Endothelial cell of umbilical vein (primary cell): ENCODE data around the gene MCTP1. TPM values are rescaled to one million over a fixed set of nuclear protein-coding genes. Genes with fewer than 3 reads are reported as not detected.

ENCODE experiments used
- BruUV-seq: library from RNA; stranded (reverse); fragments of 400-500 nt; replicated peaks from 2 replicates; lab custom pipeline; 2021; lab: Mats Ljungman, UMichigan
- CTCF ChIA-PET: fragments of 300-600, 350-600 bp; sonication (Branson Sonifier 250); formaldehyde crosslinking; loops from one replicate; lab custom pipeline; 2021; ENCODE audit warnings: antibody characterized with exemption, inconsistent platforms; lab: Charles Lee
- POLR2A ChIA-PET: fragments of 300-600, 350-600 bp; sonication (Branson Sonifier 250); formaldehyde crosslinking; loops from one replicate; lab custom pipeline; 2021; ENCODE audit warnings: antibody characterized with exemption, inconsistent platforms; lab: Charles Lee
- DNase-seq: peaks from one replicate; pipeline ENCODE4 v3.0.0-alpha.2; 2011; ENCODE audit warnings: low read depth, low spot score
- FAIRE-seq: peaks from 2 replicates; lab custom pipeline; 2011; peaks lifted over from hg19 to GRCh38; lab: Jason Lieb, UNC
- H2AFZ ChIP-seq: 2 replicates; pipeline ENCODE4 v1.6.0; 2012; ENCODE audit warnings: low read depth, low read length, control low read depth, inconsistent platforms
- H3K27ac ChIP-seq: 2 replicates; pipeline ENCODE4 v1.5.1; 2011; ENCODE audit warnings: low read depth, mild to moderate bottlenecking, control low read depth, low read length, moderate library complexity; ENCODE audit not compliant: insufficient read depth
- H3K27me3 ChIP-seq, 2 experiments: 2 replicates each; pipeline versions ENCODE4 v1.6.0 to v1.6.1; 2011; ENCODE audit warnings: low read length in 2 of 2, mixed read lengths in 1 of 2; ENCODE audit not compliant: control insufficient read depth in 2 of 2, insufficient read depth in 2 of 2
- H3K36me3 ChIP-seq, 2 experiments: 2 replicates in 1 of 2; 3 replicates in 1 of 2; pipeline ENCODE4 v1.5.1; 2011; ENCODE audit warnings: low read length in 2 of 2, mild to moderate bottlenecking in 1 of 2, moderate library complexity in 1 of 2; ENCODE audit not compliant: control insufficient read depth in 2 of 2, insufficient read depth in 2 of 2; ENCODE audit errors: extremely low read depth in 1 of 2
- H3K4me1 ChIP-seq: 3 replicates; pipeline ENCODE4 v1.5.1; 2011; ENCODE audit warnings: mild to moderate bottlenecking, low read length; ENCODE audit not compliant: control insufficient read depth, insufficient read depth; ENCODE audit errors: extremely low read depth
- H3K4me2 ChIP-seq: 2 replicates; pipeline ENCODE4 v1.6.1; 2011; ENCODE audit warnings: low read length, control low read depth, mixed read lengths; ENCODE audit not compliant: insufficient read depth
- H3K4me3 ChIP-seq, 3 experiments: fragments of 200-600 bp in 1 of 3; sonication (generic), shearing (Covaris generic) in 1 of 3; replicated peaks in 1 of 3; 2 replicates each; pipeline ENCODE4 v1.5.1; 2011 to 2016; ENCODE audit warnings: control low read depth in 3 of 3, low read length in 3 of 3, mild to moderate bottlenecking in 2 of 3, inconsistent platforms in 1 of 3, low read depth in 1 of 3, moderate library complexity in 1 of 3; ENCODE audit not compliant: insufficient read depth in 1 of 3
- H3K79me2 ChIP-seq: 2 replicates; pipeline ENCODE4 v1.6.0; 2012; ENCODE audit warnings: low read length, inconsistent platforms; ENCODE audit not compliant: control insufficient read depth, insufficient read depth
- H3K9ac ChIP-seq: replicated peaks from 2 replicates; pipeline ENCODE3; 2011; ENCODE audit warnings: low read length, control low read depth; ENCODE audit not compliant: insufficient read depth; ENCODE audit errors: extremely low read depth
- H3K9me1 ChIP-seq: replicated peaks from 3 replicates; pipeline ENCODE4 v1.6.0; 2011; ENCODE audit warnings: mild to moderate bottlenecking, low read length; ENCODE audit not compliant: control insufficient read depth, insufficient read depth; ENCODE audit errors: extremely low read depth
- H3K9me3 ChIP-seq: replicated peaks from 2 replicates; pipeline ENCODE4 v1.5.1; 2012; ENCODE audit warnings: low read length, inconsistent platforms; ENCODE audit not compliant: control insufficient read depth, insufficient read depth
- H4K20me1 ChIP-seq: replicated peaks from 2 replicates; pipeline ENCODE3; 2011; ENCODE audit warnings: mild to moderate bottlenecking, low read length; ENCODE audit not compliant: control insufficient read depth, insufficient read depth; ENCODE audit errors: extremely low read depth
- EZH2 ChIP-seq: IDR thresholded peaks from 2 replicates; pipeline ENCODE4 v1.6.1; 2012; ENCODE audit warnings: borderline replicate concordance, low read depth, mild to moderate bottlenecking, moderate library complexity, low read length, inconsistent platforms; ENCODE audit not compliant: severe bottlenecking
- FOS ChIP-seq: IDR thresholded peaks from 2 replicates; pipeline ENCODE4 v1.6.1; 2011; ENCODE audit warnings: mild to moderate bottlenecking, low read length, moderate library complexity, borderline replicate concordance; ENCODE audit not compliant: insufficient read depth
- GATA2 ChIP-seq: IDR thresholded peaks from 2 replicates; pipeline ENCODE4 v1.7.0; 2011; ENCODE audit warnings: low read depth, mild to moderate bottlenecking, moderate library complexity, mixed read lengths, low read length; ENCODE audit not compliant: insufficient read length, insufficient read depth
- JUN ChIP-seq: IDR thresholded peaks from 2 replicates; pipeline ENCODE4 v1.6.1; 2011; ENCODE audit warnings: borderline replicate concordance, low read depth; ENCODE audit not compliant: insufficient read length, insufficient read depth
- MYC ChIP-seq: IDR thresholded peaks from one replicate; pipeline ENCODE4 v1.6.1; 2011; ENCODE audit warnings: mild to moderate bottlenecking, low read depth, low read length
- POLR2A ChIP-seq: IDR thresholded peaks from 2 replicates; pipeline ENCODE4 v1.6.1; 2012; ENCODE audit warnings: low read depth, mild to moderate bottlenecking, control low read depth, low read length
- POLR2AphosphoS5 ChIP-seq: IDR thresholded peaks from 2 replicates; pipeline ENCODE4 v1.6.1; 2012; ENCODE audit warnings: low read depth, mild to moderate bottlenecking, control low read depth, low read length, moderate library complexity; ENCODE audit not compliant: insufficient read depth
- dilution Hi-C: fragments of 300-500 bp; cut with MboI; formaldehyde crosslinking; loops from one replicate; pipeline ENCODE4 v1.15.0; 2019; ENCODE audit warnings: low sequenced_read_pairs; ENCODE audit not compliant: extremely low pct_ligation_motif_present
- intact Hi-C: fragments of 100-400 bp; cut with micrococcal nuclease; formaldehyde crosslinking; loops from one replicate; pipeline ENCODE4 v1.10.0; 2022
- polyA plus RNA-seq, 4 experiments: library from polyadenylated mRNA; depleted of rRNA in 3 of 4; stranded (reverse) in 3 of 4; unstranded in 1 of 4; fragments of >200 nt; gene quantifications; 2 replicates each; pipeline versions ENCODE4 v1.2.1 to v1.2.3, GENCODE V29; 2011 to 2012; ENCODE audit warnings: missing spikeins in 1 of 4
- total RNA-seq: library from RNA; stranded (reverse); gene quantifications from 2 replicates; pipeline ENCODE4 v1.2.3, GENCODE V29; 2021
- TF ChIP-seq, protein P1 (sequence below): IDR thresholded peaks from 2 replicates; pipeline ENCODE4 v1.6.1; 2011; ENCODE audit not compliant: insufficient read depth, insufficient read length
- TF ChIP-seq, protein P2 (sequence below), 2 donors: IDR thresholded peaks; 1 replicate in 1 of 2; 2 replicates in 1 of 2; pipeline ENCODE4 v1.5.1; 2011; ENCODE audit warnings: low read length in 2 of 2, mild to moderate bottlenecking in 2 of 2, moderate library complexity in 2 of 2, control low read depth in 1 of 2, inconsistent platforms in 1 of 2, low read depth in 1 of 2; ENCODE audit not compliant: insufficient read depth in 1 of 2; ENCODE audit errors: extremely low read depth in 1 of 2

The MCTP1 gene
- total and polyA plus RNA-seq, 2 donors (not counting 3 experiments of a cell fraction or from before 2014, with no cell fraction given), result 79.3 to 203 TPM

DNA sequence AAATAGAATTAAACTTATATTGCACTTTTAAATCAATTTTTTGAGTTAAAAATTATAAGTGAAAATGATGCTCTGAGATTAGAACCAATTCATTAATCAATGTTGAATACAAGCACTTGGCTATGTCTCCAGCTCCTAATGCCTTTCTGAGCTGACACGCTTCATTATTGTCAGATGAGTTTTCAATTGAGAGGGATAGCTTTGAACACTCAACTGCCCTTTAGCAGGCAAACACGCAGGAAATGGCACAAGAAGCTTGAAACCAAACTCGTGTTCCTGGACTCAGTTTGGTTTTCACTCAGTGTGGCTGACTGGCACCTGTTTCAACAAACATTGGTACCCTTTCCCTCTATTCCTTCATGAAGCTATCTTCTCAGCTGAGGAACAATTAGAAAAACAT lies 109.8 kb downstream of the MCTP1 start:
- Histone ChIP-seq H3K4me3 (no peak overlapping the region), H3K9me3 (no peaks in the 10 kb centered on the region), H3K4me1 (peaks cover 5% of the 10 kb centered on the region), H3K36me3 (no peaks in the 10 kb centered on the region), H4K20me1 (no peaks in the 10 kb centered on the region), H3K27me3 (no peaks in the 10 kb centered on the region), H2AFZ (no peak overlapping the region), H3K9me1 (no peaks in the 10 kb centered on the region), H3K79me2 (no peaks in the 10 kb centered on the region), H3K4me2 (no peak overlapping the region), H3K27ac (no peak overlapping the region), H3K9ac (no peak overlapping the region)
- dilution Hi-C loops, result no loop called here
- ChIA-PET POLR2A (no interaction called here), CTCF (interaction anchor here (0.7 to 1.1 kb wide), 4 partner anchors 10 to 206 kb away, joined by 3 to 4 read pairs (median 3); no protein-coding TSS in a partner anchor)
- no TSS peak for BruUV-seq
- DNase-seq, result no peak
- TF ChIP-seq POLR2A, result no peak
- TF ChIP-seq JUN, result no peak
- TF ChIP-seq GATA2, result no peak
- TF ChIP-seq, protein P1, sequence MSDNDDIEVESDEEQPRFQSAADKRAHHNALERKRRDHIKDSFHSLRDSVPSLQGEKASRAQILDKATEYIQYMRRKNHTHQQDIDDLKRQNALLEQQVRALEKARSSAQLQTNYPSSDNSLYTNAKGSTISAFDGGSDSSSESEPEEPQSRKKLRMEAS, result no peak
- TF ChIP-seq, protein P2, sequence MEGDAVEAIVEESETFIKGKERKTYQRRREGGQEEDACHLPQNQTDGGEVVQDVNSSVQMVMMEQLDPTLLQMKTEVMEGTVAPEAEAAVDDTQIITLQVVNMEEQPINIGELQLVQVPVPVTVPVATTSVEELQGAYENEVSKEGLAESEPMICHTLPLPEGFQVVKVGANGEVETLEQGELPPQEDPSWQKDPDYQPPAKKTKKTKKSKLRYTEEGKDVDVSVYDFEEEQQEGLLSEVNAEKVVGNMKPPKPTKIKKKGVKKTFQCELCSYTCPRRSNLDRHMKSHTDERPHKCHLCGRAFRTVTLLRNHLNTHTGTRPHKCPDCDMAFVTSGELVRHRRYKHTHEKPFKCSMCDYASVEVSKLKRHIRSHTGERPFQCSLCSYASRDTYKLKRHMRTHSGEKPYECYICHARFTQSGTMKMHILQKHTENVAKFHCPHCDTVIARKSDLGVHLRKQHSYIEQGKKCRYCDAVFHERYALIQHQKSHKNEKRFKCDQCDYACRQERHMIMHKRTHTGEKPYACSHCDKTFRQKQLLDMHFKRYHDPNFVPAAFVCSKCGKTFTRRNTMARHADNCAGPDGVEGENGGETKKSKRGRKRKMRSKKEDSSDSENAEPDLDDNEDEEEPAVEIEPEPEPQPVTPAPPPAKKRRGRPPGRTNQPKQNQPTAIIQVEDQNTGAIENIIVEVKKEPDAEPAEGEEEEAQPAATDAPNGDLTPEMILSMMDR (IDR thresholded peaks at IDR 0.05; ENCODE audit: extremely low read depth in 1 of 2, insufficient read depth in 1 of 2, low read depth in 1 of 2, low read length in 2 of 2), result no peak
- TF ChIP-seq FOS, result no peak
- no peak for TF ChIP-seq POLR2AphosphoS5
- no peak for TF ChIP-seq MYC
- TF ChIP-seq EZH2, result no peak
- intact Hi-C loops, result loop anchor here (5.0 kb wide), 1 partner anchor 143 kb away; no protein-coding TSS in a partner anchor
- FAIRE-seq, result no peak
